22Rv1 (cell line): Measurements from ENCODE around the gene DYNC1I1.

Experiments used
- CTCF ChIP-seq: fragments of 450-650 bp; IDR thresholded peaks from 2 replicates; pipeline ENCODE4 v1.5.1; 2017; ENCODE audit warnings: mild to moderate bottlenecking
- ZFX ChIP-seq: fragments of 450-650 bp; IDR thresholded peaks from 2 replicates; pipeline ENCODE4 v1.6.1; 2017; ENCODE audit warnings: antibody characterized with exemption, borderline replicate concordance

- TF ChIP-seq CTCF (no peak), ZFX (no peak)
These were observed 45.7 kb downstream of the DYNC1I1 start for GRCh38 chr7:95817866-95818640.
